Measurements from ENCODE around the gene CCSER2.
"Not testable (repeated sequence)": the region's sequence is repeated elsewhere in the genome, so short reads cannot be mapped to it uniquely, and the experiment has no call there.

Gene CCSER2

GRCh38 chr10:84328418-84329195 lies at the start of gene CCSER2:
Gene CCSER2, plus strand, starts transcription at chr10:84328589. Its CDS starts 42,464 bp downstream, at chr10:84371053.
- peak; percentile 91 to 95 for DNase-seq (ENCODE audit: low read depth in 2 of 2)

GRCh38 chr10:84279876-84280475 lies 48.4 kb upstream of the CCSER2 start:
- DNase-seq (ENCODE audit: low read depth in 2 of 2), result not testable (repeated sequence)

GRCh38 chr10:84286695-84287094 lies 41.7 kb upstream of the CCSER2 start:
- no peak for DNase-seq (ENCODE audit: low read depth in 2 of 2)

- no peak for DNase-seq (ENCODE audit: low read depth in 2 of 2)
Observed at GRCh38 chr10:84288151-84288550, 40.2 kb upstream of the CCSER2 start.

GRCh38 chr10:84289521-84290200 lies 38.7 kb upstream of the CCSER2 start:
- no peak for DNase-seq (ENCODE audit: low read depth in 2 of 2)

- DNase-seq (ENCODE audit: low read depth in 2 of 2), result no peak
Observed at GRCh38 chr10:84290235-84290634, 38.2 kb upstream of the CCSER2 start.

GRCh38 chr10:84291384-84291783 lies 37.0 kb upstream of the CCSER2 start:
- DNase-seq (ENCODE audit: low read depth in 2 of 2), result no peak

- no peak for DNase-seq (ENCODE audit: low read depth in 2 of 2)
Observed at GRCh38 chr10:84292502-84292901, 35.9 kb upstream of the CCSER2 start.

- no peak for DNase-seq (ENCODE audit: low read depth in 2 of 2)
Observed at GRCh38 chr10:84293171-84293570, 35.2 kb upstream of the CCSER2 start.

GRCh38 chr10:84293574-84294016 lies 34.8 kb upstream of the CCSER2 start:
- DNase-seq (ENCODE audit: low read depth in 2 of 2), result peak in 1 of 2 donors; percentile 22

- DNase-seq (ENCODE audit: low read depth in 2 of 2), result no peak
Observed at GRCh38 chr10:84294766-84295447, 33.5 kb upstream of the CCSER2 start.

GRCh38 chr10:84296091-84296981 lies 32.1 kb upstream of the CCSER2 start:
- DNase-seq (ENCODE audit: low read depth in 2 of 2), result no peak

GRCh38 chr10:84298057-84298456 lies 30.3 kb upstream of the CCSER2 start:
- DNase-seq (ENCODE audit: low read depth in 2 of 2), result no peak

- DNase-seq (ENCODE audit: low read depth in 2 of 2), result no peak
Observed at GRCh38 chr10:84302223-84302622, 26.2 kb upstream of the CCSER2 start.

- no peak for DNase-seq (ENCODE audit: low read depth in 2 of 2)
Observed at GRCh38 chr10:84306751-84307384, 21.5 kb upstream of the CCSER2 start.

- DNase-seq (ENCODE audit: low read depth in 2 of 2), result no peak
Observed at GRCh38 chr10:84308021-84308420, 20.4 kb upstream of the CCSER2 start.

GRCh38 chr10:84308481-84309304 lies 19.7 kb upstream of the CCSER2 start:
- DNase-seq (ENCODE audit: low read depth in 2 of 2), result peak in 1 of 2 donors; percentile 33

- DNase-seq (ENCODE audit: low read depth in 2 of 2), result no peak
Observed at GRCh38 chr10:84310470-84310869, 17.9 kb upstream of the CCSER2 start.

GRCh38 chr10:84311576-84311975 lies 16.8 kb upstream of the CCSER2 start:
- DNase-seq (ENCODE audit: low read depth in 2 of 2), result no peak

GRCh38 chr10:84312816-84313215 lies 15.6 kb upstream of the CCSER2 start:
- no peak for DNase-seq (ENCODE audit: low read depth in 2 of 2)

Measured in stimulated activated CD4-positive, alpha-beta T cell treated with anti-CD3 and anti-CD28 coated beads, Interleukin-15, amount 100 ng/mL, for 48 hours (primary cell).